ACHN (cell line): ENCODE measurements around the gene NF2.

Experiments
- DNase-seq: peaks from one replicate; pipeline ENCODE4 v3.0.0-alpha.2; 2015
- in situ Hi-C: cut with HindIII; loops from 2 replicates; pipeline ENCODE4 v1.10.0; 2017; ENCODE audit warnings: low sequenced_read_pairs, low pct_ligation_motif_present, low pct_unique_long_range_greater_than_20kb

Gene NF2

GRCh38 chr22:29690476-29690875 lies 87.0 kb downstream of the NF2 start:
- in situ Hi-C loops: no loop called here
- no peak for DNase-seq

- no peak for DNase-seq
- in situ Hi-C loops: no loop called here
Observed at GRCh38 chr22:29691636-29692326, 88.3 kb downstream of the NF2 start.

- in situ Hi-C loops: no loop called here
- no peak for DNase-seq
Observed at GRCh38 chr22:29692327-29692640, 88.9 kb downstream of the NF2 start.

- in situ Hi-C loops: no loop called here
- no peak for DNase-seq
Observed at GRCh38 chr22:29693161-29693560, 89.7 kb downstream of the NF2 start.

- in situ Hi-C loops: no loop called here
Observed at GRCh38 chr22:29693671-29694070, 90.2 kb downstream of the NF2 start.

GRCh38 chr22:29695129-29695926 lies 91.9 kb downstream of the NF2 start:
- no peak for DNase-seq
- in situ Hi-C loops: no loop called here

More at GRCh38 chr22:29693671-29694070, 90.2 kb downstream of the NF2 start:
- no peak for DNase-seq

GRCh38 chr22:29697853-29698598 lies 94.6 kb downstream of the NF2 start:
- in situ Hi-C loops: no loop called here
- no peak for DNase-seq

GRCh38 chr22:29700206-29700899 lies 96.9 kb downstream of the NF2 start:
- peak; percentile 10 for DNase-seq

GRCh38 chr22:29700900-29701154 lies 97.4 kb downstream of the NF2 start:
- peak; percentile 10 for DNase-seq
- in situ Hi-C loops: no loop called here

More at GRCh38 chr22:29700206-29700899, 96.9 kb downstream of the NF2 start:
- in situ Hi-C loops: no loop called here

- in situ Hi-C loops: no loop called here
Observed at GRCh38 chr22:29701155-29701999, 97.9 kb downstream of the NF2 start.

GRCh38 chr22:29702000-29702930 lies 98.8 kb downstream of the NF2 start:
- peak; percentile 44 for DNase-seq
- in situ Hi-C loops: no loop called here

More at GRCh38 chr22:29701155-29701999, 97.9 kb downstream of the NF2 start:
- peak; percentile 70 for DNase-seq

GRCh38 chr22:29702931-29703501 lies 99.6 kb downstream of the NF2 start:
- DNase-seq: no peak
- in situ Hi-C loops: no loop called here

- DNase-seq: no peak
- in situ Hi-C loops: no loop called here
Observed at GRCh38 chr22:29703569-29704195, 100.2 kb downstream of the NF2 start.

- in situ Hi-C loops: no loop called here
- DNase-seq: peak; percentile 20
Observed at GRCh38 chr22:29704528-29705285, 101.3 kb downstream of the NF2 start.

GRCh38 chr22:29705651-29706050 lies 102.2 kb downstream of the NF2 start:
- no peak for DNase-seq
- in situ Hi-C loops: no loop called here

GRCh38 chr22:29706486-29706885 lies 103.1 kb downstream of the NF2 start:
- DNase-seq: no peak
- in situ Hi-C loops: no loop called here
